Parathyroid adenoma (tissue), 2 donors: ENCODE measurements around the gene AKT3.

Experiments used
- H2AFZ ChIP-seq: fragments of 300-600 bp; sonication (generic); one replicate; pipeline ENCODE4 v1.7.0; 2017; ENCODE audit warnings: antibody characterized with exemption, mild to moderate bottlenecking
- H3K27ac ChIP-seq: fragments of 300-600 bp; sonication (generic); one replicate; pipeline ENCODE4 v1.7.0; 2017
- H3K27me3 ChIP-seq: fragments of 300-600 bp; sonication (generic); one replicate; pipeline ENCODE4 v1.7.0; 2017; ENCODE audit warnings: low read length; ENCODE audit not compliant: control insufficient read depth, insufficient read depth
- H3K36me3 ChIP-seq: fragments of 300-600 bp; sonication (generic); one replicate; pipeline ENCODE4 v1.7.0; 2017; ENCODE audit warnings: low read length; ENCODE audit not compliant: control insufficient read depth, insufficient read depth
- H3K4me1 ChIP-seq: fragments of 300-600 bp; sonication (generic); one replicate; pipeline ENCODE4 v1.7.0; 2017; ENCODE audit warnings: control low read depth
- H3K4me2 ChIP-seq: fragments of 300-600 bp; sonication (generic); one replicate; pipeline ENCODE4 v1.7.0; 2017; ENCODE audit warnings: low read length
- H3K4me3 ChIP-seq: fragments of 300-600 bp; sonication (generic); one replicate; pipeline ENCODE4 v1.7.0; 2017; ENCODE audit warnings: low read depth, low read length
- H3K79me2 ChIP-seq: fragments of 300-600 bp; sonication (generic); one replicate; pipeline ENCODE4 v1.7.0; 2017; ENCODE audit warnings: control low read depth
- H3K9ac ChIP-seq: fragments of 300-600 bp; sonication (generic); one replicate; pipeline ENCODE4 v1.7.0; 2017; ENCODE audit warnings: mild to moderate bottlenecking
- H3K9me3 ChIP-seq: fragments of 300-600 bp; sonication (generic); one replicate; pipeline ENCODE4 v1.7.0; 2017; ENCODE audit warnings: low read length; ENCODE audit not compliant: control insufficient read depth
- TF ChIP-seq, protein P1 (sequence below): fragments of 300-600 bp; sonication (generic); IDR thresholded peaks from one replicate; pipeline ENCODE4 v1.7.0; 2017; ENCODE audit warnings: antibody characterized with exemption, mild to moderate bottlenecking
- donor health status: primary hyperparathyroidism.

Gene AKT3

DNA sequence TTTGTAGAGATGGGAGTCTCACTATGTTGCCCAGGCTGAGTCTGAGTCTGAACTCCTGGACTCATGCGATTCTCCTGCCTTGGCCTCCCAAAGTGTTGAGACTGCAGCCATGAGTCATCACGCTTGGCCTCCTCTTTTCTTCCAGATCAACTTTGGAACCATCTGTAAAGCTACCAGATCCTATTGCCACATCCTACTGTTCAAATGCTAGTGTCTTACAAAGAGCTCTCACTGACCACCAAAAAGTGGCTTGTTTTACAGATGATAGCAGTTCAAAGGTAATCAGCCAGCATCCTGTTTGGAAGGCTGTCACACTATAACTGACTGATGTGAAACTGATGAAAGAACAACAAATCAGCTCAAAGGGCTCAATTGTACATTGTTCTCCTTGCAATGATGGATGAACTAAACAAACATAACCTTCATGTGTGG, 221.6 kb downstream of the AKT3 start:
- TF ChIP-seq, protein P1, sequence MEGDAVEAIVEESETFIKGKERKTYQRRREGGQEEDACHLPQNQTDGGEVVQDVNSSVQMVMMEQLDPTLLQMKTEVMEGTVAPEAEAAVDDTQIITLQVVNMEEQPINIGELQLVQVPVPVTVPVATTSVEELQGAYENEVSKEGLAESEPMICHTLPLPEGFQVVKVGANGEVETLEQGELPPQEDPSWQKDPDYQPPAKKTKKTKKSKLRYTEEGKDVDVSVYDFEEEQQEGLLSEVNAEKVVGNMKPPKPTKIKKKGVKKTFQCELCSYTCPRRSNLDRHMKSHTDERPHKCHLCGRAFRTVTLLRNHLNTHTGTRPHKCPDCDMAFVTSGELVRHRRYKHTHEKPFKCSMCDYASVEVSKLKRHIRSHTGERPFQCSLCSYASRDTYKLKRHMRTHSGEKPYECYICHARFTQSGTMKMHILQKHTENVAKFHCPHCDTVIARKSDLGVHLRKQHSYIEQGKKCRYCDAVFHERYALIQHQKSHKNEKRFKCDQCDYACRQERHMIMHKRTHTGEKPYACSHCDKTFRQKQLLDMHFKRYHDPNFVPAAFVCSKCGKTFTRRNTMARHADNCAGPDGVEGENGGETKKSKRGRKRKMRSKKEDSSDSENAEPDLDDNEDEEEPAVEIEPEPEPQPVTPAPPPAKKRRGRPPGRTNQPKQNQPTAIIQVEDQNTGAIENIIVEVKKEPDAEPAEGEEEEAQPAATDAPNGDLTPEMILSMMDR: no peak
- no peak overlapping the region for H3K27ac ChIP-seq
- H3K36me3 ChIP-seq: no peaks in the 10 kb centered on the region
- no peak overlapping the region for H3K4me3 ChIP-seq
- H3K9ac ChIP-seq: no peak overlapping the region
- H3K27me3 ChIP-seq: no peaks in the 10 kb centered on the region
- no peak overlapping the region for H2AFZ ChIP-seq
- no peaks in the 10 kb centered on the region for H3K79me2 ChIP-seq
- no peaks in the 10 kb centered on the region for H3K4me1 ChIP-seq
- no peak overlapping the region for H3K4me2 ChIP-seq
- no peaks in the 10 kb centered on the region for H3K9me3 ChIP-seq

DNA sequence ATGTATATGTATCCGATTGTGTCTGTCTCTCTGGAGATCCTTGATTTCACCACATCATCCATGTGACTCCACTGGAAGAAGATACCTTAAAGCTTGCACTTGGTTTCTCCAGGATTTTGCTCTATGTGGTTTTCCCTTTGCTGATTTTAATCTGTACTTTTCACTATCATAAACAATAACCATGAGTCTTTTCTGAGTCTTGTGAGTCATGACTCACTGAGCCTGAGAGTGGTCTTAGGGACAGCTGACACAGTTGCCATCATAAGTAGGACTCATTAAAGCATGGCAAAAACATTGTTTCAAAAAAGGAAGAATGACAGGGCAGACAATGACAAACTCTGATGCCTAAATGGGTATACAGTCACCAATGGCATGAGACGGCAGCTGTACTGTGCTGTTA, 226.2 kb downstream of the AKT3 start:
- H3K9me3 ChIP-seq: no peaks in the 10 kb centered on the region
- no peak overlapping the region for H3K27ac ChIP-seq
- TF ChIP-seq, protein P1: no peak
- no peak overlapping the region for H3K4me3 ChIP-seq
- H2AFZ ChIP-seq: no peak overlapping the region
- no peaks in the 10 kb centered on the region for H3K79me2 ChIP-seq
- no peaks in the 10 kb centered on the region for H3K36me3 ChIP-seq
- no peak overlapping the region for H3K9ac ChIP-seq
- H3K27me3 ChIP-seq: no peaks in the 10 kb centered on the region
- H3K4me2 ChIP-seq: no peak overlapping the region
- H3K4me1 ChIP-seq: no peaks in the 10 kb centered on the region

DNA sequence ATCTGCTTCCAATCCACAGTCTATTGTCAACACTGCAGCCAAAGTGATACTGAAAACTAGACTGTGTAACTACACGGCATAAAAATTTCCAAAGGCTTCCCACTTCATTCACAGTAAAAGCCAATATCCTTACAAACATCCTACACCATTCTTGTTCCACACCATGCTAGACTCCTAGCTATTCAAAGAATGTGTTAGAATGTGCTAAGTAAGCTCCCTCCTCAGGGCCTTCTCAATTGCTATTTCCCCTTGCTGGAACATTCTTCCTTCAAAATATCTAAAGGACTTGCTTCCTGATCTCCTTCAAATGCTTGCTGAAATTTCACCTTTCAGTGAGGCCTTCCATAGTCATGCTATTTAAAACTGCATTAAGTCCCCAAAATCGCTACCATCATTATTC, 228.1 kb downstream of the AKT3 start:
- no peak overlapping the region for H3K9ac ChIP-seq
- H3K79me2 ChIP-seq: no peaks in the 10 kb centered on the region
- H2AFZ ChIP-seq: no peak overlapping the region
- TF ChIP-seq, protein P1: no peak
- H3K4me3 ChIP-seq: no peak overlapping the region
- no peaks in the 10 kb centered on the region for H3K36me3 ChIP-seq
- H3K9me3 ChIP-seq: no peaks in the 10 kb centered on the region
- H3K27me3 ChIP-seq: no peaks in the 10 kb centered on the region
- H3K4me1 ChIP-seq: no peaks in the 10 kb centered on the region
- no peak overlapping the region for H3K4me2 ChIP-seq
- no peak overlapping the region for H3K27ac ChIP-seq

DNA sequence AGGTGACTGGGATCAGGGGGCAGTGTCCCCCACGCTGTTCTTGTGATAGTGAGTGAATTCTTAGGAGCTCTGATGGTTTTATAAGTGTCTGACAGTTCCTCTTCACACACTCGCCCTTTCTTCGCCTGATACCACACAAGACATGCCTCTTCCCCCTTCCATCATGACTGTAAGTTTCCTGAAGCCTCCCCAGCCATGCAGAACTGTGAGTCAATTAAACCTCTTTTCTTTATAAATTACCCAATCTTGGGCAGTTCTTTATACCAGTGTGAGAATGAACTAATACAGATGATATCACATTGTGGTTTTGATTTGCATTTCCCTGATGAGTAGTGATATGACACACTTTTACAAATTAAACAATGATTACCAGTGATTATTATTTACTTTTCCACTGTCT, 229.9 kb downstream of the AKT3 start:
- no peaks in the 10 kb centered on the region for H3K4me1 ChIP-seq
- no peaks in the 10 kb centered on the region for H3K79me2 ChIP-seq
- no peaks in the 10 kb centered on the region for H3K36me3 ChIP-seq
- TF ChIP-seq, protein P1: no peak
- no peak overlapping the region for H3K27ac ChIP-seq
- no peak overlapping the region for H3K4me3 ChIP-seq
- no peaks in the 10 kb centered on the region for H3K9me3 ChIP-seq
- H3K4me2 ChIP-seq: no peak overlapping the region
- no peaks in the 10 kb centered on the region for H3K27me3 ChIP-seq
- H3K9ac ChIP-seq: no peak overlapping the region
- no peak overlapping the region for H2AFZ ChIP-seq

DNA sequence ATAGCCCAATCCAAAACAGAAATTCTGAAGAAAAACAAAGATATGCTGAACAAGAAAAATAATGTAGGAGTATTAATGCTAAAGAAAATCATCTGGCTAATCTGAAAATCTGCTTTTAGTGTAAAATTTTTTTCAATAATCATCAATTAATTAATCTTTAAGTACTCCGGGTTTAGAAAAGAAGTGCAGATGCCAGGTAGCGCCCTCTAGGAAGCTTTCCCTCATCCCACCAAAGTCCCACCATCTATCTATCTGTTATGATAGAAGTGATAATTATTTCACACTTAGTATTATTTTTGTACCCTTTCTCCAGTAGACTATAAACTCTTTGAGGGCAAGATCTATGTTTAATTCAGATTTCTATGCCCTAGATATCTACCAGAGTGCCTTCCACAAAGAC, 240.3 kb downstream of the AKT3 start:
- no peaks in the 10 kb centered on the region for H3K36me3 ChIP-seq
- H2AFZ ChIP-seq: no peak overlapping the region
- no peaks in the 10 kb centered on the region for H3K9me3 ChIP-seq
- no peak overlapping the region for H3K4me2 ChIP-seq
- no peak overlapping the region for H3K4me3 ChIP-seq
- no peaks in the 10 kb centered on the region for H3K79me2 ChIP-seq
- no peaks in the 10 kb centered on the region for H3K27me3 ChIP-seq
- no peak overlapping the region for H3K9ac ChIP-seq
- H3K27ac ChIP-seq: no peak overlapping the region
- TF ChIP-seq, protein P1: no peak
- no peaks in the 10 kb centered on the region for H3K4me1 ChIP-seq
